GM12891 (cell line): ENCODE measurements around the gene CENPT.

ENCODE experiments used
- POLR2A ChIP-seq: IDR thresholded peaks from 2 replicates; pipeline ENCODE4 v1.6.1; 2011; ENCODE audit warnings: low read depth, low read length, control low read depth
- POLR2AphosphoS5 ChIP-seq: IDR thresholded peaks from 2 replicates; pipeline ENCODE4 v1.6.1; 2011; ENCODE audit warnings: low read depth, low read length, control low read depth
- SPI1 ChIP-seq: IDR thresholded peaks from 2 replicates; pipeline ENCODE4 v1.6.1; 2011; ENCODE audit warnings: low read depth, low read length, control low read depth

- TF ChIP-seq POLR2AphosphoS5: no peak
- no peak for TF ChIP-seq POLR2A
- TF ChIP-seq SPI1: no peak
Observed at GRCh38 chr16:67804853-67805542, 42.5 kb downstream of the CENPT start.
